ENCODE results near the gene CACNA2D3.
"Not testable (repeated sequence)": the region's sequence is repeated elsewhere in the genome, so short reads cannot be mapped to it uniquely, and the experiment has no call there.

The CACNA2D3 gene

GRCh38 chr3:54122324-54123002 lies at the start of gene CACNA2D3:
Gene CACNA2D3, plus strand, starts transcription at chr3:54122552.
- no peak for DNase-seq

DNA sequence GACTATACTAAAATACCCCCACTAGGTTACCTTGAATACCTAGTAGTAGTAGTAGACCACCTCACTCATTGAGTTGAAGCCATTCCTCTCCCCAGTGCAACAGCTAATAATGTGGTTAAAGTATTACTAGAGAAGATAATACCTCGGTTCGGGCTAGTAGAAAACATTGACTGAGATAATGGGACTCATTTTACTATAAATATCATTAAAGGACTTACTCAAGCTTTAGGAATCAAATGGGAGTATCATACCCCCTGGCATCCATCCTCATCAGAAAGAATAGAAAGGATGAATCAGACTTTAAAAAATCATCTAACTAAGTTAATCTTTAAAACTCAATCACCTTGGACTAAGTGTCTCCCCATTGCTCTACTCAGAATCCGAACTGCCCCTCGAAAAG lies 49.0 kb upstream of the CACNA2D3 start:
- no peak for DNase-seq

- DNase-seq, result no peak
Observed at GRCh38 chr3:54079314-54079713, 43.0 kb upstream of the CACNA2D3 start.

DNA sequence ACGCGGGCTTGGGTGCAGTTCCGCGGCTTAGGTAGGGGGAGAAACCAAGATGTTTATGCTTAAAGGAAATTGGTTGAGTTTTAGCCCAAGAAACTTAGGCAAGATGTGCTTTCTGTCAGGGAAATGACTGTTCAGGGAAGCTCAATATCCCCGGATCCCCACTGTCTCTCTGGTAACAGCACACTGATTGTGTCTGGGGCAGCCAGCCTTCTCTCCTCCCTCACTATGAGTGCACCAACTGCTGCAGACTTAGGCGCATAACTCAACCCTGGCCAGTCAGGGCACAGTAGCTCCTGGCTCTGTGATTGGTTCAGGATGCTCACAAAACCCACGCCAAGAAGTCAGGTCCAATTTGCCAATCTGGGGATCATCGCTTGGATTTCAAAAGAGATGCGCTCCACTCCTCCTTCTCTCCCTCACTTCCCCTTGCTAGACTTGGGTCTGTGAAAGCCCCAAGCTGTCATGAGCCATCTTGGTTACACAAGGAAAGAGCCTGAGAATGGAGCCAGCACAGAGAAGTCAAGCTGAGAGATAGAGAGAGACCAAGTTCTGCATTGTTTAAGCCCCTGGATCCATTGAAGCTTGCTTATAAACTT lies 42.5 kb upstream of the CACNA2D3 start:
- DNase-seq, result no peak

DNA sequence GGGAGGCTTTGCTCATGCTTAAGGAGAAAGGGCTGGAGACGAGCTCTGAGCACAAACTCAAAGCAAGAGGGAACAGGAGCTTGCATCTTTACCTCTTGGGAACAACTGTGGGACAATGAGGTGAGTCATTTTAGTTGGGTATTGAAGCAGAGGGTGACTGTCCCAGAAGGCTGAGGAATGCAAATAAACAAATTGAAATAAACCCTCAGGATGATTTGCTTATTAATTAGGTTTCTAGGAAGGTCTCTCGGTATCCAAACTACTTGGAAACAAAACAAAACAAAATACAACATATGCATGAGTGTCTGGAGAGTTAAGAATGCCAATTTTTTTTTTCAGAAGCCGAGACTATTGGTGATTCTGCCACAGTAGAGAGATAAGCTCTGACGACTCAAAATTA lies 38.4 kb upstream of the CACNA2D3 start:
- DNase-seq, result no peak

DNA sequence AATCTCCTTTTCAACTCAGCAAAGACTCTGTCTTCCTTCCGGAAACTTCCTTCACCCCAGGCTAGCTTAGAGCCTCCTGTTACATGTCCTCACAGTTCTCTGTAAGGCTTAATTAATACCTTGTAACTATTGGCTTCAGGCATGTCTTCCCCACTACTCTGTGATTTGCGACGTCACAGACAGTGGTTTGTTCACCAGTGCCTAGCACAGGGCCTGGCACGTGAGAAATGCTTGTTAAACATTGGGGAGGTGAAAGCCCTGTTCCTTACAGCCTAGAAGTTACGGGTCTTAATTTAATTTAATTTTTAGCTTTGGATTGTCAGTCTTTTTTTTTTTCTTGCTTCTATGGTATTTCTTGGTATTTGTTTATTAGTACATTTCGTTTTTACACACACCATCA lies 36.4 kb upstream of the CACNA2D3 start:
- no peak for DNase-seq

- no peak for DNase-seq
Observed at GRCh38 chr3:54086652-54087405, 35.5 kb upstream of the CACNA2D3 start.

DNA sequence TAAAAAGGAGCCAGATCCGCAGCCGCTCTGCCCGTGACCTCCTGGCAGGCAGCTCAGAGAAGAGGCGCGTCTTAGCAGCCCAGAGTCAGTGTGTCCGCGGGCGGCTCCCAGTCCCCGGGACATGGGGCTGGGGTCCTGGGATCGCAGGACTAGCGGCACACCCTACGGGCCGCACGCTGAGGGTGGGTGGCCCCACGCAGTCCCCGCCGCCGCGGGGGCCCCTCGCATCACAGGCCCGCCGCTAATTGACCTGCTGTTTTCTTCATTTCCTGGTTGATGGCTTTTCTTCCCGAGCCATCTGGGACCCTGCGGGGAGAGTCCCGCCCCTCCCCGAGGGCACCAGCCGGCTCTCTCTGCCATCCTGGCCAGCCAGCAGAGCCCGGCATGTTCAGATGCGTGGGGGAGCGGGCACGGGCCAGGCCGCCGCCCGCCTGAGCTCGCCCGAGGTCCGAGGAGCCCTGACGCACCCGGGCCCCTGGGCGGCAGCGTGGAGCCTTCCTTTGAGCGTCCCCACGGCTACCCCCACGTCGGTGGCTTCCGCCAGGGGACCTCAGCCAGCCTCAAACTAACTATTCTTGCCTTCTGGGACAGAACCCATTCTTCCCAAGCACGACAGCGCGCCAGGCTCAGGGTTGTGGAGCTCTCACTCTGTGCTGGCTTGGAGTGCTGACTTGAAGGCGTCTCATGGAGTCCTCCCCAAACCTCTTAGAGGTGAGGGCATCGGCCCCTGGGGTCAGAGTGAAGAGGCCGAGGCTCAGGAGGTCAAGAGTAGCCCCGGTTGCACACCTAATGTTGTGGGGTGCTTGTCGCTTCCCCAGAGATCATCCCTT lies 34.6 kb upstream of the CACNA2D3 start:
- DNase-seq, result no peak

DNA sequence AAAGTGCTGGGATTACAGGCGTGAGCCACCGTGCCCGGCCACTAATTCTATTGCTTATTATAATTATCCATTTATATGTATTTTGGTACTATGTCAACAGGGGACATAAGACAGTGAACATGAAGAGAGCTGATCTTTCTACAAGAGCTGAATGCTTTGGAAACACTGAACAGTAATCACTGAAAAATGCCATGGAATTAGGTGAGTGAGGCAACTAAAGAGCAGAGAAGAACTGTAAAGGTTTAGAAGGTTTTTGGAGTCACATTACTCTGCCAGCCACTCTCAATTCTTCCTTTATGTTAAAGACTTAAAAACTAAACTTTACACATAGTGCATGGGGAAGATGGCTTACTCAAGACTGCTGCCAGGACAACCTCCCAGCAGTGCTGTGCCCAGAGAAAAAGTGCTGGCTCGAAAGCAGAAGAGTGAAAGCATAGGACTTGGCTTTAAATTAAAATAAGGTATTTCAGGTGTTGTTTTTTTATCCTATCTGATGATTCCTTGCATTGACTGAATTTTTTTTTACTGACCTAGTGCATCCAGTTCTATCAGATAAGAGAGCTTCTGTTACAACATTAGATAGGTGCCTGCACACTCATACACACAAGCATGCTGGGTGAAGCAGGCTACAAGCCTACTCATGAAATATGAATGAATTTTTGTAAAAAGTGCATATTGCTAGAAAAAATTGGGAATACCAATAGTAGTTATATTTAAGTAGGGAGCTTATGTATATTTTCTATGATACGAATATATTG lies 28.7 kb upstream of the CACNA2D3 start:
- DNase-seq, result no peak

DNA sequence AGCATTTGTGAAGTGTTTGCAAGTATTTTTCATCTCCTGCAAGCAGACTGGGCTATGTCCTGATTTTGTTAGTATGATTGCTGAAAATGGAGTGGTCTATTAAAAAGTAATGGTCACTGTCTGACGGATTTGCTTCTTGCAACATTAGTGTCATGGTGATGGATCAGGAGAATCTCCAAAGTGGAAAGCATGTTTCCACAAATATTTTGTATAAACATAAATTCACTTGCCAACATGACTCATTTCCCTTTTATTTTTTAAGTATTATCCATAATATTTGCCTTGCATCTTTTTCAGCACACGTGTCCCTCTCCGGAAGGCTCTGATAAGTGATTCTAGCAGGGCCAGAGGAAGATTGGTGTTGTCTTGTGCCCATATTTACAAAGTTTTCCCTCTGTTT lies 27.4 kb upstream of the CACNA2D3 start:
- no peak for DNase-seq

GRCh38 chr3:54099381-54099780 lies 23.0 kb upstream of the CACNA2D3 start:
- no peak for DNase-seq

- DNase-seq, result no peak
Observed at GRCh38 chr3:54104084-54104483, 18.3 kb upstream of the CACNA2D3 start.

GRCh38 chr3:54116129-54116528 lies 6.2 kb upstream of the CACNA2D3 start:
- not testable (repeated sequence) for DNase-seq

DNA sequence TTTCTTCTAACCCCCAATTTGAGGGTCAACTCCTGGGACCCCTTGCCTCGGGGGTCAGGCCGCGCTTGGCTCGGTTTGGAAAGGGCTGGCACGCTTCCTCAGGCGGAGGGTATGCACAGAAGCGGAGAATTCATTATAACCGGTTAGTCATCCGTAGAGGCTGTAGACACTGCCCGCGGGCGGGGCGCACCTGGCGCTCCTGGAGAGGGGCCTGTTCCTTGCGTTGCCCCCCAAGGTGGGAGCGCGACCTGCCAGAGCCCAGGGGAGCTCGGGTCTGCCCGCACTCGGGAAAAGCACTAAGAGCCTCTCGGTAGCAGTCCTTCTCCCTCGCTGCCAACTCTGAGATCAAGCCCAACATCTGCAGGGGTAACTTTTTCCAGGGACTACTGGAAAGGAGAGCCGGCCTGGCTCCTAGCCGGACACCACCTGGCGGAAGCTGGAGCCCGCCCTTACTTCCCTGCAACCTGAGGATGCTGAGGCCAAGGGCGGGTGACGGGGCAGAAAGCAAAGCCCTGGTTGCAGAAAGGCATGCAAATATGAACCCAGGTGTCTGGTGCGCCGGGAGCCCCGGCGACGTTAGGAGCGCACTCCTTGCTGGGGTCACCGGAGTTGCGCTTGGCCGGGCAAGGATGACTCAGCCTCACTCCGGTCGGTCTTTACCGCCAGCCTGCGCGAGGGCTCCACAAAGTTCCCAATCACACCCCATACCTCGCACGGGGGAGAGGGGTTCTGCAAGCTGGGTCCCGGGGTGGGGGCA lies 1.5 kb upstream of the CACNA2D3 start:
- DNase-seq, result no peak

- no peak for DNase-seq
Observed at GRCh38 chr3:54121414-54122323, 683 bp upstream of the CACNA2D3 start.

DNA sequence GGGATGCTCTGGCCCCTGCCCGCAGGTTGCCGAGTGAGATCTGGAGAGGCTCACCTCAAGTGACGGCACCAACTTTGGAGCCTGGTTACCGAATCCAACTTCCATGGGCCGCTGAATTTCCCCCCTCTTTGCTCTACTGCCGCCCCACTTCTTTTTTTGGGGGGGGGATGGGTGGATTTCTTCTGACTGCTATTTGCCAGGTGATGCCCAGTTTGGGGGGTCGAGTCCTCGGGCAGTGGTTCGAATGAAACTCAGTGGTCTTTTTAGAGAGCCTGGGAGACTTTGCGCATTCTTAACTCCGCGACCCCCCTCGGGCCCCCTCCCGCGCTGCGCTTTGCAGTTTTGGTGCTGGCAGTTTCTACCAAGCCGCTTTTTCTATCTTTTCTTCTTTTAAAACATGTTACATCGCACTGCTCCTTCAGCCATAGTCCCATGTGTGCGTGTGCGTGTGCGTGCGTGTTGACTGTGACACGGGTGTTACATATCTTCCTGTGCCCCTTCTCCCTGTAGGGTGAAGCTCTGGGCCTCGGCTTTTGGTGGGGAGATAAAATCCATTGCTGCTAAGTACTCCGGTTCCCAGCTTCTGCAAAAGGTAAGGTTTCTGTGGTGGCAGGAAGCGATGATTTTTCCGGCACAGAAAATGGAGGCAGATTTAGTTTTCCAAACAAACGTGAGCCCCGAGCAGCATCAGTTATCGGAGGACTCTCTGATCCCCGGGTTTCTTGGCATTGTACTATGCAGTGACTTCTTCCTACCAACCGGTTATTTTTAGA lies 837 bp downstream of the CACNA2D3 start:
- DNase-seq, result no peak

GRCh38 chr3:54123776-54124196 lies 1.4 kb downstream of the CACNA2D3 start:
- DNase-seq, result no peak

- no peak for DNase-seq
Observed at GRCh38 chr3:54125300-54125699, 2.9 kb downstream of the CACNA2D3 start.

- DNase-seq, result no peak
Observed at GRCh38 chr3:54126551-54126950, 4.2 kb downstream of the CACNA2D3 start.
